GM19395 (cell line): ENCODE results near the gene FAM186B.

Source experiments
- ATAC-seq: cut with Tn5 transposase; IDR thresholded peaks from one replicate; pipeline ENCODE4 v1.9.1; 2021; ENCODE audit warnings: mild to moderate bottlenecking, moderate library complexity; ENCODE audit not compliant: unreplicated experiment

Gene FAM186B

DNA sequence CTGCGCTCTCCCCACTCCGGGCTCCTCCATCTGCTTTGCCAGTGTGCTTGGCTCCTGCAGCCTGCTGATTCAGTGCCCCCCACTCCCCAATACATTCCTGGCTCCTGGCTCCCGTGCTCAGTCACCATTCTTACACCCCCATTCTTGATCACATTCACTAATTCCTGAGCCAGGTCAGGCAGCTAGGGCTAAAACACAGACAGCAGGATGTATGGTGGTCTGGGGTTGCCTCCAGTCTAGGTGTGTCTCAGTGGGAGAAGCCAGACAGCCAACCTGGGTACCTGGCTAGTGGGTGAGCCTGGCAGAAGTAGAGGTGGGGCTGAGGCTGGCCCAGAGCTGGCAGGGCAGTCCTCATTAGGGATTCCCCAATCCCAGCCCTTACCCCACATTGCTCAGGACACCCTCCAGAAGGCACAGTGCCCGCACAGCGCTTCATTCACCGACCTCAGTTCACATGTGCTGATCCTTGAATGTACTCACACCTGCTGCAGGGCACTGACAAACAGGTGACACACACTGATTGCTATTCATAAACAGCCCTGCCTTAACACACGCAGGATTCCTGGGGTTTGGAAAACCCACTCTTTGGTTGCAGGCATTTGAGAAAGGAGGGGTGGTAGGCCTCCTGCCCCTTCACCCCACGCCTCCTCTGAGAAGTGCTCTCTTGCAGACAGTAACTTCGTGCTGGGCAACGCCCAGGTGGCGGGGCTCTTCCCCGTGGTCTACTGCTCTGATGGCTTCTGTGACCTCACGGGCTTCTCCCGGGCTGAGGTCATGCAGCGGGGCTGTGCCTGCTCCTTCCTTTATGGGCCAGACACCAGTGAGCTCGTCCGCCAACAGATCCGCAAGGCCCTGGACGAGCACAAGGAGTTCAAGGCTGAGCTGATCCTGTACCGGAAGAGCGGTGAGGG, 65.0 kb downstream of the FAM186B start:
- ATAC-seq, result no peak

DNA sequence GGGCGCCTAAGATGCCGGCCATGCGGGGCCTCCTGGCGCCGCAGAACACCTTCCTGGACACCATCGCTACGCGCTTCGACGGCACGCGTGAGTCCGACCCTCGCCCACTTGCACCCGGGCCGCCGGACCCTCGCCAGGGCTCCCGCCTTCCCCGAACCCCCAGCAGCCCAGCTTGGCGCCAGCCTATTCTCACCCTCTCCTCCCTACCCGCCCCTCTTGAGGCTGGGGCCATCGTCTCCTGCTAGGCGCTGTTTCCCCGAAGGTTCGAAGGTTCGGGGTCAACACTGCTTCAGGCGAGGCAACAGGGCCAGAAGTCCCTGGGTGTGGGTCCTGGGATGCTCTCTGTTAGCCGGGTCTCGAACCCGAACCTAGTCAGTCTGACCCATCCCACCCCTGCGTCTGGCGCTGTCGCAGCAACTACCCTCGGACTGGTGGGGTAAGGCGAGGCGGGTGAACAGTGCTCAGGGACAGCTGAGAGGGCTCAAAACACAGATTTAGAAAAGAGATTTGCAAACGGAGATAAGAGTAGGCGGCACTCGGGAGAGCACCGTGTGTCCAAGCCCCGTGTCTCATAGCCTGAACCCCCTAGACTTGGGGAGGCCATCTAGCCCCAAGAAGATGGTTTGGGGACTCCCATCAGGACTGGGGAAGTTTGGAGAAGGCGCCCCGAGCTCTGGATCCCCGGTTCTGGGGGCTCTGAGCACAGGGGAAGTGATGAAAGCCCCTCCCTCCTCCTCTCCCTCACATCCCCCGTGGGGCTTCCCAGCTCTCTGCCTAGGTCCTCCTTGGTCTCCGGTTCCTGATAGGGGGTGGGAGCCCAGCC, 65.8 kb downstream of the FAM186B start:
- ATAC-seq, result no peak

DNA sequence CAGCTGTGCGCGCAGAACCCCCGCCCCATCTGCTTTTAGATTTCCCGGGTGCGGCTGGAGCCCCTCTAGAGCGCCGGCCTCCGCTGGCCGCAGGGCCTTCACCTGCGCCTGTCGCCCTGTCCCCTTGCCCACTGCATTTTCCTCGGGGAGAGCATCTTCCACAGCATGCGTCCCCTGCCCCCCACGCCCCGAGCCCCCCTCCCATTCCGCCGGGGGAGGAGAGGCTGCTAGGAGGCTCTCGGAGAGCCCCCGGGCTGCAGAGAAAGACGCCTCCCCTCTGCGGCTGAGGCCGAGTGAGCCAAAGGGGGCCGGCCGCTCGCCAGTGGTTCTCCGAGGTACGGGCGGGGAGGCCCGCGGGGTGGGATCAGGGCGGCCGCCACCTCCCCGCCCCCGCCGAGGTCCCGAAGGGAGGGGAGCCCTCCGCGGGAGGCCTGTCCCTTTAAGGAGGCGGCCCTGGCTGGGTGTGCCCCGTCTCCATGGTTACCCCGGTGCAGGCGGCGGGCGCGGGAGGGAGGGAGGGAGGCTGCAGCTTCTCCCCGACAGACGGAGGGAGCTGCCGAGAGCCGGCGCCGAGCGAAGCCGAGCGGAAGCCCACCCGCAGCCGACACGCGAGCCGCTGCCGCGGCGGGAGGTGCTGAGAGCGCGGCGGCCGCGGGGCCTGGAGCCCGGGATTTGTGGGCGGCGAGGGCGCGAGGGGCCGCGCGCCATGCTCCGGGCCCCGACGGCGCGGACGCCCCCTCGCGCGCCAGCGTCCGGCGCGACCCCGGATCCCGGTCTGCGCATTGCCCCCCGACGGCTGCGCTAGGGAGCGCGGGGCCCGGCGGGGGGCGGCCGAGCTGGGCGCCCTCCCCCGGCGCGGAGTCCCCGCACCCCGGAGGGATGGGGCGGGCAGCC, 66.7 kb downstream of the FAM186B start, which contains the start of gene KCNH3:
KCNH3 (plus strand) TSS at position 521 of the 894 bp plus-strand sequence. CDS start 387 bp downstream, outside the sequence.
- peak; percentile 72 for ATAC-seq

DNA sequence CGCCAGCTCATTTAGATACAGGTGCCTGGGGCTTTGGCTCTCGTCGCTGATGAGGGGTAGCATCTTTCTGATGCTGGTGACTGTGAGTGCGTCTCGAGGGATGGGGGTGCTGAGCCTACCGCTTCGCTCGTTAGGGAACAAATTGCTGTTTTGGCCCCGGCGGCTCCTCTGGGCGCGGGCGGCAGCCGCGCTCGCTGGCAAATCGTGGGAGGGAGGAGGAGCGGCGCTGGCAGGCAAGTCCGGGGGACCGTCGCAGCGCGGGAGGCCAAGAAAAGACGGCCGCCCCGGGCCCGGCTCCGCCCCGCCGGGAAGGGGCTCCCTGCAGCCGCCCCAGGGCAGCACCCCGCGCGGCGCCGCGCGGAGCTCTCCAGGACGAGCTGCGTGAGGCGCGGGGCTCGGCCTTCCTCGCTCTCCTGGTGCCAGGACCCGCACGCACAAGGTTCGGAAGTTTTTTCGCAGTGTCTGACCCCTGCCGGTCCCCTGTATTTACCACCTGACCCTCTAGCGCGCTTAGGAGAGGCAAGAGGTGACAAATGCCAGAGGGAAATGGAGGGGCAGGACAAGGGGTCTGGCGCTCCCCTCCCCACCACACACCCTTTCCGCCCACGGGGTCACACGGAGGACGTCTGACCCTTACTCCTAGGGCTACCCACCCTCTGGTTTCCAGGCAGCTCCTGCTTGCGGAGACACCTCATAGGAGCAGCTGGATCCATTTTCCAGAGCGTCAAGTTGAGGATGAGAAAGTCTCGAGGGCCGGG, 67.5 kb downstream of the FAM186B start:
- ATAC-seq, result no peak
